ENCODE data around the gene FAM20C. TPM values are rescaled to one million over a fixed set of nuclear protein-coding genes. Genes with fewer than 3 reads are reported as not detected.

FAM20C gene
- total and polyA plus RNA-seq, 2 donors (not counting 3 experiments of a cell fraction or from before 2014, with no cell fraction given): 14.2 to 34.5 TPM

GRCh38 chr7:207418-208129 is 15.2 kb downstream of the FAM20C start:
- dilution Hi-C loops (cut with MboI; ENCODE audit: extremely low pct_ligation_motif_present, low sequenced_read_pairs) (no loop called here), intact Hi-C loops (cut with micrococcal nuclease) (no loop called here)
- Histone ChIP-seq H3K27ac (ENCODE audit: insufficient read depth, low read depth, low read length) (no peak overlapping the region), H3K4me2 (ENCODE audit: insufficient read depth, low read length) (no peak overlapping the region), H3K4me3 (replicated peaks in 1 of 3; ENCODE audit: insufficient read depth in 1 of 3, low read depth in 1 of 3, low read length in 3 of 3) (no peak overlapping the region), H4K20me1 (replicated peaks; ENCODE audit: control insufficient read depth, extremely low read depth, insufficient read depth, low read length) (no peaks in the 10 kb centered on the region), H3K9me3 (replicated peaks; ENCODE audit: control insufficient read depth, insufficient read depth, low read length) (no peaks in the 10 kb centered on the region), H3K9me1 (replicated peaks; ENCODE audit: control insufficient read depth, extremely low read depth, insufficient read depth, low read length) (no peaks in the 10 kb centered on the region), H3K27me3 (ENCODE audit: control insufficient read depth in 2 of 2, insufficient read depth in 2 of 2, low read length in 2 of 2) (no peaks in the 10 kb centered on the region), H3K36me3 (ENCODE audit: control insufficient read depth in 2 of 2, extremely low read depth in 1 of 2, insufficient read depth in 2 of 2, low read length in 2 of 2) (peaks cover 0 to 5% of the 10 kb centered on the region in 2 experiments), H3K4me1 (ENCODE audit: control insufficient read depth, extremely low read depth, insufficient read depth, low read length) (no peaks in the 10 kb centered on the region), H3K79me2 (ENCODE audit: control insufficient read depth, insufficient read depth, low read length) (no peaks in the 10 kb centered on the region), H3K9ac (replicated peaks; ENCODE audit: extremely low read depth, insufficient read depth, low read length) (no peak overlapping the region), H2AFZ (ENCODE audit: low read depth, low read length) (no peak overlapping the region)
- BruUV-seq (replicated peaks): no TSS peak
- ChIA-PET POLR2A (no interaction called here), CTCF (no interaction called here)
- FAIRE-seq (no peak), DNase-seq (ENCODE audit: low read depth, low spot score) (no peak)
- TF ChIP-seq CTCF (IDR thresholded peaks at IDR 0.05; ENCODE audit: extremely low read depth in 1 of 2, insufficient read depth in 1 of 2, low read depth in 1 of 2, low read length in 2 of 2) (peak in 1 of 2 donors; percentile 8), JUN (IDR thresholded peaks at IDR 0.05; ENCODE audit: borderline replicate concordance, insufficient read depth, insufficient read length, low read depth) (no peak)

- no peak for DNase-seq (ENCODE audit: low read depth, low spot score)
- no peak overlapping the region for H3K9ac ChIP-seq (replicated peaks; ENCODE audit: extremely low read depth, insufficient read depth, low read length)
- no peaks in the 10 kb centered on the region for H3K4me1 ChIP-seq (ENCODE audit: control insufficient read depth, extremely low read depth, insufficient read depth, low read length)
- no peak overlapping the region for H2AFZ ChIP-seq (ENCODE audit: low read depth, low read length)
- no peaks in the 10 kb centered on the region for H4K20me1 ChIP-seq (replicated peaks; ENCODE audit: control insufficient read depth, extremely low read depth, insufficient read depth, low read length)
- intact Hi-C loops (cut with micrococcal nuclease): no loop called here
- no peaks in the 10 kb centered on the region for H3K27me3 ChIP-seq (ENCODE audit: control insufficient read depth in 2 of 2, insufficient read depth in 2 of 2, low read length in 2 of 2)
- no peak for TF ChIP-seq EZH2 (IDR thresholded peaks at IDR 0.05; ENCODE audit: borderline replicate concordance, low read depth, low read length, severe bottlenecking)
- no peak for TF ChIP-seq JUN (IDR thresholded peaks at IDR 0.05; ENCODE audit: borderline replicate concordance, insufficient read depth, insufficient read length, low read depth)
- TF ChIP-seq MYC (IDR thresholded peaks at IDR 0.05; ENCODE audit: low read depth, low read length): no peak
- no peak for TF ChIP-seq GATA2 (IDR thresholded peaks at IDR 0.05; ENCODE audit: insufficient read depth, insufficient read length, low read depth, low read length)
- TF ChIP-seq MAX (IDR thresholded peaks at IDR 0.05; ENCODE audit: insufficient read depth, insufficient read length): no peak
- TF ChIP-seq POLR2A (IDR thresholded peaks at IDR 0.05; ENCODE audit: low read depth, low read length): no peak
- no peak for TF ChIP-seq CTCF (IDR thresholded peaks at IDR 0.05; ENCODE audit: extremely low read depth in 1 of 2, insufficient read depth in 1 of 2, low read depth in 1 of 2, low read length in 2 of 2)
- no peak for TF ChIP-seq POLR2AphosphoS5 (IDR thresholded peaks at IDR 0.05; ENCODE audit: insufficient read depth, low read depth, low read length)
- no peak for TF ChIP-seq FOS (IDR thresholded peaks at IDR 0.05; ENCODE audit: borderline replicate concordance, insufficient read depth, low read length)
- dilution Hi-C loops (cut with MboI; ENCODE audit: extremely low pct_ligation_motif_present, low sequenced_read_pairs): no loop called here
- H3K79me2 ChIP-seq (ENCODE audit: control insufficient read depth, insufficient read depth, low read length): no peaks in the 10 kb centered on the region
- no peaks in the 10 kb centered on the region for H3K9me1 ChIP-seq (replicated peaks; ENCODE audit: control insufficient read depth, extremely low read depth, insufficient read depth, low read length)
- no peak overlapping the region for H3K4me3 ChIP-seq (replicated peaks in 1 of 3; ENCODE audit: insufficient read depth in 1 of 3, low read depth in 1 of 3, low read length in 3 of 3)
- no peaks in the 10 kb centered on the region for H3K9me3 ChIP-seq (replicated peaks; ENCODE audit: control insufficient read depth, insufficient read depth, low read length)
- ChIA-PET CTCF (no interaction called here), POLR2A (no interaction called here)
- peaks cover 0 to 5% of the 10 kb centered on the region in 2 experiments for H3K36me3 ChIP-seq (ENCODE audit: control insufficient read depth in 2 of 2, extremely low read depth in 1 of 2, insufficient read depth in 2 of 2, low read length in 2 of 2)
- BruUV-seq (replicated peaks): no TSS peak
- no peak for FAIRE-seq
- H3K27ac ChIP-seq (ENCODE audit: insufficient read depth, low read depth, low read length): no peak overlapping the region
- no peak overlapping the region for H3K4me2 ChIP-seq (ENCODE audit: insufficient read depth, low read length)
Observed at GRCh38 chr7:208130-208673, 15.8 kb downstream of the FAM20C start.
